HG03457 (cell line): ENCODE data around the gene ATOX1.
"Not testable (repeated sequence)": the region's sequence is repeated elsewhere in the genome, so short reads cannot be mapped to it uniquely, and the experiment has no call there.

Experiments
- ATAC-seq: cut with Tn5 transposase; IDR thresholded peaks from one replicate; pipeline ENCODE4 v1.9.1; 2021; ENCODE audit warnings: moderate number of reproducible peaks; ENCODE audit not compliant: unreplicated experiment

ATOX1 gene

GRCh38 chr5:151734064-151734408, 24.4 kb downstream of the ATOX1 start:
- no peak for ATAC-seq

GRCh38 chr5:151733358-151734063, 24.9 kb downstream of the ATOX1 start:
- no peak for ATAC-seq

GRCh38 chr5:151730381-151730780, 28.1 kb downstream of the ATOX1 start:
- ATAC-seq, result no peak

- ATAC-seq, result not testable (repeated sequence)
Measured at GRCh38 chr5:151729597-151729996, 28.8 kb downstream of the ATOX1 start.

GRCh38 chr5:151724360-151724759, 34.1 kb downstream of the ATOX1 start:
- no peak for ATAC-seq

- ATAC-seq, result no peak
Measured at GRCh38 chr5:151722546-151722945, 35.9 kb downstream of the ATOX1 start.

GRCh38 chr5:151721812-151722391, 36.5 kb downstream of the ATOX1 start:
- no peak for ATAC-seq

- peak; percentile 89 for ATAC-seq
Measured at GRCh38 chr5:151721087-151721646, 37.3 kb downstream of the ATOX1 start.

GRCh38 chr5:151720215-151720614, 38.2 kb downstream of the ATOX1 start:
- no peak for ATAC-seq

- no peak for ATAC-seq
Measured at GRCh38 chr5:151719228-151720000, 39.0 kb downstream of the ATOX1 start.

- no peak for ATAC-seq
Measured at GRCh38 chr5:151718646-151719045, 39.8 kb downstream of the ATOX1 start.

GRCh38 chr5:151718153-151718552, 40.3 kb downstream of the ATOX1 start:
- ATAC-seq, result no peak

- ATAC-seq, result no peak
Measured at GRCh38 chr5:151717416-151717815, 41.0 kb downstream of the ATOX1 start.

- no peak for ATAC-seq
Measured at GRCh38 chr5:151709109-151709735, 49.2 kb downstream of the ATOX1 start.

GRCh38 chr5:151708126-151708525, 50.3 kb downstream of the ATOX1 start:
- ATAC-seq, result no peak

- no peak for ATAC-seq
Measured at GRCh38 chr5:151707567-151707966, 50.9 kb downstream of the ATOX1 start.

GRCh38 chr5:151706906-151707305, 51.5 kb downstream of the ATOX1 start:
- no peak for ATAC-seq

- ATAC-seq, result no peak
Measured at GRCh38 chr5:151703780-151704179, 54.7 kb downstream of the ATOX1 start.

GRCh38 chr5:151703227-151703626, 55.2 kb downstream of the ATOX1 start:
- ATAC-seq, result peak; percentile 77

- ATAC-seq, result no peak
Measured at GRCh38 chr5:151700820-151701219, 57.6 kb downstream of the ATOX1 start.

GRCh38 chr5:151700296-151700695, 58.1 kb downstream of the ATOX1 start:
- no peak for ATAC-seq
